Measurements from ENCODE around the gene C1QC. TPM values are rescaled to one million over a fixed set of nuclear protein-coding genes. Genes with fewer than 3 reads are reported as not detected.

Gene C1QC
- total RNA-seq, 1 experiment from 2014 or later, result not detected

GRCh38 chr1:22606161-22606560, 37.3 kb upstream of the C1QC start:
- Histone ChIP-seq H2BK120ac (ENCODE audit: low read depth, low read length, poor library complexity, severe bottlenecking) (no peak overlapping the region), H2BK12ac (ENCODE audit: insufficient read length, low read depth, low read length) (no peak overlapping the region), H3K14ac (ENCODE audit: insufficient read depth, low read length) (no peak overlapping the region), H3K23ac (ENCODE audit: insufficient read length, low read depth, low read length) (no peak overlapping the region), H3K56ac (ENCODE audit: insufficient read length, low read depth, low read length) (no peak overlapping the region), H4K8ac (replicated peaks; ENCODE audit: insufficient read length, low read depth, low read length) (no peak overlapping the region), H2BK20ac (ENCODE audit: low read depth, low read length, poor library complexity, severe bottlenecking) (no peak overlapping the region), H3K9me3 (ENCODE audit: control insufficient read depth, low read depth, low read length) (no peaks in the 10 kb centered on the region), H3K79me2 (ENCODE audit: insufficient read depth, low read length) (no peaks in the 10 kb centered on the region), H3K27me3 (ENCODE audit: insufficient read depth, low read length) (no peaks in the 10 kb centered on the region), H3K4me2 (ENCODE audit: insufficient read depth, insufficient read length, low read length) (no peak overlapping the region), H2AFZ (ENCODE audit: low read length) (no peak overlapping the region), H3K4ac (ENCODE audit: low read depth, low read length) (no peak overlapping the region), H4K20me1 (ENCODE audit: control insufficient read depth, insufficient read depth, insufficient read length) (no peaks in the 10 kb centered on the region), H2AK5ac (ENCODE audit: insufficient read length, low read length) (no peak overlapping the region), H4K5ac (ENCODE audit: insufficient read length, low read depth, low read length) (no peak overlapping the region), H2BK15ac (ENCODE audit: low read depth, low read length) (no peak overlapping the region), H3K4me1 (ENCODE audit: insufficient read depth, low read length) (no peaks in the 10 kb centered on the region), H3K79me1 (ENCODE audit: insufficient read depth, low read depth, low read length, poor library complexity, severe bottlenecking) (no peaks in the 10 kb centered on the region), H2BK5ac (ENCODE audit: insufficient read length, low read length) (no peak overlapping the region), H3K23me2 (ENCODE audit: insufficient read length, low read depth, low read length, poor library complexity, severe bottlenecking) (no peaks in the 10 kb centered on the region), H3K18ac (ENCODE audit: insufficient read length, low read depth, low read length) (no peak overlapping the region), H4K91ac (ENCODE audit: insufficient read length, low read depth, low read length) (no peak overlapping the region), H3T11ph (ENCODE audit: low read length) (no peak overlapping the region), H3K27ac (ENCODE audit: insufficient read length, low read depth, low read length) (no peak overlapping the region), H3K9ac (ENCODE audit: extremely low read depth, insufficient read length, low read length) (no peak overlapping the region)
- H3K36me3 Mint-ChIP-seq (ENCODE audit: insufficient read depth in 1 of 3, low read depth in 3 of 3), result no peaks in the 10 kb centered on the region
- H3K4me1 Mint-ChIP-seq, result peaks cover 35 to 66% of the 10 kb centered on the region in 2 experiments
- DNase-seq, result no peak
- peaks cover 0 to 3% of the 10 kb centered on the region in 2 experiments; a peak in 2 of 5 replicates for H3K9me3 Mint-ChIP-seq
- peaks cover 66% of the 10 kb centered on the region for H3K27me3 Mint-ChIP-seq (ENCODE audit: low read depth)
- H3K27ac Mint-ChIP-seq, result no peak overlapping the region
- no peak for TF ChIP-seq CTCF (conservative IDR thresholded peaks at IDR 0.05)
- no CpG with 5 or more reads among the region's 4 CpGs for WGBS (ENCODE audit: extremely low coverage, insufficient read length, low lambda C conversion rate)
- H3K4me3 Mint-ChIP-seq, result no peak overlapping the region

Measured in H9 (cell line).